HG03575 (cell line): Measurements from ENCODE around the gene MED7.

Source experiments
- ATAC-seq: cut with Tn5 transposase; IDR thresholded peaks from one replicate; pipeline ENCODE4 v1.9.1; 2021; ENCODE audit not compliant: unreplicated experiment, insufficient number of reproducible peaks, low FRiP score; ENCODE audit errors: extremely low read depth

Gene MED7

GRCh38 chr5:157115012-157115411 lies 27.7 kb downstream of the MED7 start:
- no peak for ATAC-seq

GRCh38 chr5:157113002-157113401 lies 29.7 kb downstream of the MED7 start:
- ATAC-seq, result no peak

- no peak for ATAC-seq
Observed at GRCh38 chr5:157109744-157110143, 32.9 kb downstream of the MED7 start.

- peak; percentile 74 for ATAC-seq
Observed at GRCh38 chr5:157108976-157109375, 33.7 kb downstream of the MED7 start, which contains the start of gene HAVCR2. TSS of gene HAVCR2 (minus strand) at chr5:157109044. CDS start at chr5:157108983, 61 bp downstream.

- ATAC-seq, result no peak
Observed at GRCh38 chr5:157107508-157107907, 35.2 kb downstream of the MED7 start.

GRCh38 chr5:157106630-157107461 lies 35.8 kb downstream of the MED7 start:
- no peak for ATAC-seq

GRCh38 chr5:157100140-157100679 lies 42.5 kb downstream of the MED7 start:
- no peak for ATAC-seq

GRCh38 chr5:157088342-157088990 lies 54.2 kb downstream of the MED7 start:
- ATAC-seq, result peak; percentile 63
